ENCODE measurements around the gene KCNN2. TPM values are rescaled to one million over a fixed set of nuclear protein-coding genes. Genes with fewer than 3 reads are reported as not detected.

Gene KCNN2
- total and polyA plus RNA-seq, 9 of the 15 experiments (the other 6 are each of a cell fraction or from before 2014, with no cell fraction given), result 0.07 TPM; not detected in 8

- TF ChIP-seq SMC3 (conservative IDR thresholded peaks at IDR 0.05; ENCODE audit: insufficient read depth, low read depth, low read length) (no peak), RAD51 (IDR thresholded peaks at IDR 0.05; ENCODE audit: borderline replicate concordance, low read depth) (no peak), RREB1 (CRISPR knock-in tag; IDR thresholded peaks at IDR 0.05) (no peak), ZBTB17 (CRISPR knock-in tag; IDR thresholded peaks at IDR 0.05) (no peak), SMARCA5 (IDR thresholded peaks at IDR 0.05) (no peak), GTF2F1 (IDR thresholded peaks at IDR 0.05; ENCODE audit: low read depth, low read length) (no peak), ZNF75A (CRISPR knock-in tag; IDR thresholded peaks at IDR 0.05) (no peak), IFI16 (CRISPR knock-in tag; IDR thresholded peaks at IDR 0.05) (no peak), MEIS2 (IDR thresholded peaks at IDR 0.05; ENCODE audit: partially characterized antibody) (no peak), ZBTB49 (CRISPR knock-in tag; IDR thresholded peaks at IDR 0.05; ENCODE audit: borderline replicate concordance) (no peak), CTCF (IDR thresholded peaks at IDR 0.05 in 2 of 3, conservative IDR thresholded peaks at IDR 0.05 in 1 of 3; ENCODE audit: insufficient read depth in 2 of 3, low read depth in 1 of 3, low read length in 3 of 3) (no peak)
- H3K36me3 ChIP-seq (ENCODE audit: control insufficient read depth, insufficient read depth, low read length), result no peaks in the 10 kb centered on the region
- no peaks in the 10 kb centered on the region for H4K20me1 ChIP-seq (replicated peaks; ENCODE audit: control insufficient read depth, insufficient read depth, low read length)
- ChIA-PET CTCF (ENCODE audit: low intra/inter-chr PET ratio) (no interaction called here), POLR2A (no interaction called here)
- no TSS peak for BruUV-seq (replicated peaks)
- H3K4me1 ChIP-seq (replicated peaks in 1 of 2; ENCODE audit: control insufficient read depth in 2 of 2, insufficient read depth in 2 of 2, low read length in 2 of 2), result no peaks in the 10 kb centered on the region
- in situ Hi-C loops (cut with MboI), result no loop called here
- no peak overlapping the region for H3K9ac ChIP-seq (ENCODE audit: insufficient read depth in 1 of 2, low read depth in 2 of 2, low read length in 2 of 2)
- H3K27me3 ChIP-seq (ENCODE audit: control insufficient read depth in 2 of 2, insufficient read depth in 2 of 2, low read length in 2 of 2), result no peaks in the 10 kb centered on the region
- H3K4me3 ChIP-seq, result no peak overlapping the region
- H3K27ac ChIP-seq (ENCODE audit: extremely low read depth, low read depth, low read length), result no peak overlapping the region
- no peaks in the 10 kb centered on the region for H3K79me2 ChIP-seq (ENCODE audit: control insufficient read depth, insufficient read depth, low read length)
- DNase-seq (ENCODE audit: extremely low read depth in 1 of 4, low spot score in 3 of 4) (no peak), ATAC-seq (no peak), FAIRE-seq (no peak)
- no peaks in the 10 kb centered on the region; the same call in 1 of the 2 replicates for H3K9me3 ChIP-seq (replicated peaks; ENCODE audit: control insufficient read depth, insufficient read depth, low read depth, low read length)
- no peak overlapping the region for H2AFZ ChIP-seq (ENCODE audit: low read depth, low read length)
- intact Hi-C loops (cut with micrococcal nuclease), result no loop called here
- H3K9me1 ChIP-seq (ENCODE audit: control insufficient read depth, insufficient read depth, low read length), result no peaks in the 10 kb centered on the region
- 0% methylated on average over 2 of the region's 2 CpGs for WGBS (ENCODE audit: insufficient coverage, low coverage, missing lambda C conversion rate)
- no peak overlapping the region for H3K4me2 ChIP-seq (ENCODE audit: insufficient read depth, low read length)
Observed at GRCh38 chr5:114437936-114438335, 76.1 kb downstream of the KCNN2 start.

Data from K562 (cell line).